SU-DHL-6 (cell line): ENCODE data around the gene ADAMTS16.

Experiments
- H2AFZ ChIP-seq: fragments of 200-600 bp; sonication (generic); 2 replicates; pipeline ENCODE4 v1.6.1; 2014; ENCODE audit warnings: low read depth, mild to moderate bottlenecking, moderate library complexity, mixed read lengths, antibody characterized with exemption, low read length; ENCODE audit not compliant: severe bottlenecking
- H3F3A ChIP-seq: fragments of 200-600 bp; shearing (Covaris generic); 2 replicates; pipeline ENCODE4 v1.6.0; 2016; ENCODE audit warnings: antibody characterized with exemption, mild to moderate bottlenecking; ENCODE audit not compliant: insufficient read depth
- H3K27ac ChIP-seq: fragments of 200-600 bp; sonication (generic); 2 replicates; pipeline ENCODE4 v1.5.1; 2016; ENCODE audit warnings: low read depth, mild to moderate bottlenecking, low read length, moderate library complexity, mixed read lengths
- H3K27me3 ChIP-seq: fragments of 200-600 bp; sonication (generic), shearing (Covaris generic); 2 replicates; pipeline ENCODE4 v1.6.0; 2014; ENCODE audit warnings: mild to moderate bottlenecking, low read length
- H3K36me3 ChIP-seq: fragments of 200-600 bp; sonication (generic); 2 replicates; pipeline ENCODE4 v1.6.1; 2014; ENCODE audit warnings: mild to moderate bottlenecking, low read length, mixed read lengths
- H3K4me2 ChIP-seq: fragments of 300-600, 200-600 bp; shearing (Covaris generic), sonication (generic); 2 replicates; pipeline ENCODE4 v1.6.0; 2014; ENCODE audit warnings: low read length, low read depth, mild to moderate bottlenecking; ENCODE audit not compliant: poor library complexity, severe bottlenecking
- H3K4me3 ChIP-seq: fragments of 200-600 bp; sonication (generic); 2 replicates; pipeline ENCODE4 v1.5.1; 2014; ENCODE audit warnings: antibody characterized with exemption, low read length, mild to moderate bottlenecking, mixed read lengths; ENCODE audit not compliant: insufficient read depth, poor library complexity, severe bottlenecking
- H3K79me2 ChIP-seq: fragments of 200-600 bp; sonication (generic); 2 replicates; pipeline ENCODE4 v1.6.1; 2014; ENCODE audit warnings: mild to moderate bottlenecking, low read length, moderate library complexity; ENCODE audit not compliant: insufficient read depth
- H3K9ac ChIP-seq: fragments of 200-600 bp; sonication (generic); 2 replicates; pipeline ENCODE4 v1.7.0; 2014; ENCODE audit warnings: mild to moderate bottlenecking, low read length
- H3K9me2 ChIP-seq: fragments of 200-600 bp; sonication (generic); replicated peaks from 2 replicates; pipeline ENCODE4 v1.6.1; 2014; ENCODE audit warnings: low read length; ENCODE audit not compliant: insufficient read depth
- H3K9me3 ChIP-seq: fragments of 200-600 bp; sonication (generic); 2 replicates; pipeline ENCODE4 v1.6.1; 2014; ENCODE audit warnings: low read length, mixed read lengths; ENCODE audit not compliant: insufficient read depth
- H4K20me1 ChIP-seq: fragments of 200-600 bp; sonication (generic); 2 replicates; pipeline ENCODE4 v1.6.1; 2014; ENCODE audit warnings: low read depth, mild to moderate bottlenecking, antibody characterized with exemption, low read length, moderate library complexity, mixed read lengths
- CTCF ChIP-seq: fragments of 200-600 bp; sonication (generic); IDR thresholded peaks from one replicate; pipeline ENCODE4 v1.5.1; 2017; ENCODE audit warnings: antibody characterized with exemption, mild to moderate bottlenecking, low read length, moderate library complexity; ENCODE audit not compliant: insufficient read depth, poor library complexity, severe bottlenecking
- EZH2phosphoT487 ChIP-seq: fragments of 200-600 bp; sonication (generic), shearing (Covaris generic); conservative IDR thresholded peaks from 2 replicates; pipeline ENCODE4 v1.6.1; 2018; ENCODE audit warnings: mild to moderate bottlenecking, antibody characterized with exemption, low read length, moderate library complexity, mixed read lengths

The ADAMTS16 gene

DNA sequence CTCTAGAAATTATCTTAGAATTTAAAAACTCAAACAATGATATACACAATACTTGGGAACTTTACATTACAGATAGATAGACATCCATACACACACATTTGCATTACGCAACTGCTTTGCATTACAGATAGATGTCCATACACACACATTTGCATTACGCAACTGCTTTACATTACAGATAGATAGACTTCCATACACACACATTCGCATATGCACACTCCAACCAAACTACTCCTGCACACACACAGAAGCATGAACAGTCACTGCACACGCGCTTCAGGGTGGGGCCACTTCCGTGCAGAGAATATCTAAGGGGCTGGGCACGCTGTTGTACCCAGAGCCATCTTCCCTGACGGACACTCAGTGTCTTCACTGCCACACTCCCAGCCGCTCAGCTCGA is 7.9 kb upstream of the ADAMTS16 start:
- H4K20me1 ChIP-seq, result no peaks in the 10 kb centered on the region
- no peak overlapping the region for H3K4me2 ChIP-seq
- H2AFZ ChIP-seq, result no peak overlapping the region
- no peak overlapping the region for H3K4me3 ChIP-seq
- no peak overlapping the region for H3K9ac ChIP-seq
- no peaks in the 10 kb centered on the region for H3F3A ChIP-seq
- no peaks in the 10 kb centered on the region for H3K27me3 ChIP-seq
- H3K36me3 ChIP-seq, result no peaks in the 10 kb centered on the region
- H3K9me3 ChIP-seq, result no peaks in the 10 kb centered on the region
- no peak overlapping the region for H3K27ac ChIP-seq
- TF ChIP-seq CTCF (no peak), EZH2phosphoT487 (no peak)
- no peaks in the 10 kb centered on the region for H3K9me2 ChIP-seq
- no peaks in the 10 kb centered on the region for H3K79me2 ChIP-seq

- H3K27ac ChIP-seq, result no peak overlapping the region
- no peak for TF ChIP-seq CTCF
- no peak for TF ChIP-seq EZH2phosphoT487
Observed at GRCh38 chr5:5132693-5133295, 7.3 kb upstream of the ADAMTS16 start.

DNA sequence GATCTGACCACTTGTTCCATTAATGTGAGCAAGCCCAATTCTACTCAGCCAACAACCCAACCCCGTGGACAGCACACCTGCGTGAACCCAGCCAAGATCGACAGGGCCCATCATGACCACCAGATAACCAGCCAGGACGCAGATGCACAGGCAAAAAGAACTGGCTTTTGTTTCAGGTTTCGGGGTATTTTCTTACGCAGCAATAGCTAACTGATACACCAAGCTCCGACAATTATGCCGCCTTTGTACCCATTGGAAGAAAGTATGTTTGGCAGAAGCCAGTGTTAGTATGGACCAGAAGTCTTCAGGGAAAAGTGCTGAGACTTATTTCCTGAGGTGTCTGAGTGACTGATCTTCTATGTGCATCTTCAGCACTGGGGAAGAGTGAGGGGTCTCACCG is 6.0 kb upstream of the ADAMTS16 start:
- Histone ChIP-seq H3K27me3 (no peaks in the 10 kb centered on the region), H3K9me2 (no peaks in the 10 kb centered on the region), H2AFZ (no peak overlapping the region), H3K4me2 (no peak overlapping the region), H3K27ac (no peak overlapping the region), H3K36me3 (no peaks in the 10 kb centered on the region), H3K9ac (no peak overlapping the region), H3K4me3 (no peak overlapping the region), H3F3A (no peaks in the 10 kb centered on the region), H3K79me2 (no peaks in the 10 kb centered on the region), H4K20me1 (no peaks in the 10 kb centered on the region), H3K9me3 (no peaks in the 10 kb centered on the region)
- TF ChIP-seq CTCF (no peak), EZH2phosphoT487 (no peak)

More at GRCh38 chr5:5132693-5133295, 7.3 kb upstream of the ADAMTS16 start:
- Histone ChIP-seq H3K9ac (no peak overlapping the region), H3K4me3 (no peak overlapping the region), H4K20me1 (no peaks in the 10 kb centered on the region), H3K4me2 (no peak overlapping the region), H3F3A (no peaks in the 10 kb centered on the region), H2AFZ (no peak overlapping the region), H3K79me2 (no peaks in the 10 kb centered on the region), H3K36me3 (no peaks in the 10 kb centered on the region), H3K27me3 (no peaks in the 10 kb centered on the region), H3K9me2 (no peaks in the 10 kb centered on the region), H3K9me3 (no peaks in the 10 kb centered on the region)
